HG02852 (cell line): ENCODE data around the gene SLC6A6.

Source experiments
- ATAC-seq: cut with Tn5 transposase; IDR thresholded peaks from one replicate; pipeline ENCODE4 v1.9.1; 2021; ENCODE audit warnings: mild to moderate bottlenecking, moderate library complexity; ENCODE audit not compliant: unreplicated experiment

SLC6A6 gene

GRCh38 chr3:14535616-14536015 lies 133.2 kb downstream of the SLC6A6 start:
- ATAC-seq = no peak

GRCh38 chr3:14536055-14536815 lies 133.8 kb downstream of the SLC6A6 start:
- ATAC-seq = no peak

- no peak for ATAC-seq
Measured at GRCh38 chr3:14536837-14537589, 134.6 kb downstream of the SLC6A6 start.

- ATAC-seq = no peak
Measured at GRCh38 chr3:14537590-14538450, 135.4 kb downstream of the SLC6A6 start.

GRCh38 chr3:14538451-14539088 lies 136.2 kb downstream of the SLC6A6 start:
- ATAC-seq = no peak
